ENCODE measurements around the gene SAMD10. TPM values are rescaled to one million over a fixed set of nuclear protein-coding genes. Genes with fewer than 3 reads are reported as not detected.

SAMD10 gene
- total and polyA plus RNA-seq, 4 donors: 0.74 to 3.4 (median 2.1) TPM

DNA sequence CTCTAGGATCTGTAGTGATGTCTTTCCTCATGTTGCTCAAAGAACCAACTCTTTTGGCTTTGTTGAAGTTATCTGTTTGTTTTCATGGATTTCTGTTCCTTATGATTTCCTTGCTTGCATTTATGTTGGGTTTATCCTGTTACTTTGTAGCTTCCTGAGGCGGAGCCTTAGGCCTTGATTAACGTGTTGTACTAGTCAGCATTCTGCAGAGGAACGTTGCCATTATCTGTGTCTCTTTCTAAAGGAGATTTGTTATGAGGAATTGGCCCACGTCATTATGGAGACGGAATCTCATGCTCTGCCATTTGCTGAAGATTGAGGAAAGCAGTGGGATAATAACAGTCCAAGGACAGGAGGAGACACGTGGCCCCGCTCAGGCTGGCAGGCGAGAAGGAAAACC, 53.1 kb downstream of the SAMD10 start:
- H3K27me3 ChIP-seq (ENCODE audit: control insufficient read depth in 4 of 4, insufficient read depth in 4 of 4, low read length in 3 of 4): no peaks in the 10 kb centered on the region
- DNase-seq (ENCODE audit: low spot score): no peak
- no peak overlapping the region for H3K4me3 ChIP-seq (ENCODE audit: low read depth in 1 of 3, low read length in 3 of 3)
- TF ChIP-seq SP1 (IDR thresholded peaks at IDR 0.05) (no peak), HNF4G (IDR thresholded peaks at IDR 0.05) (no peak), TAF1 (conservative IDR thresholded peaks at IDR 0.05) (no peak), JUND (IDR thresholded peaks at IDR 0.05) (no peak), RAD21 (IDR thresholded peaks at IDR 0.05) (no peak), RXRA (IDR thresholded peaks at IDR 0.05) (no peak), NR2F2 (IDR thresholded peaks at IDR 0.05) (no peak), GABPA (IDR thresholded peaks at IDR 0.05 in 1 of 2, conservative IDR thresholded peaks at IDR 0.05 in 1 of 2) (no peak), FOXA2 (IDR thresholded peaks at IDR 0.05) (no peak), FOXA1 (IDR thresholded peaks at IDR 0.05) (no peak)
- TF ChIP-seq, protein P1, sequence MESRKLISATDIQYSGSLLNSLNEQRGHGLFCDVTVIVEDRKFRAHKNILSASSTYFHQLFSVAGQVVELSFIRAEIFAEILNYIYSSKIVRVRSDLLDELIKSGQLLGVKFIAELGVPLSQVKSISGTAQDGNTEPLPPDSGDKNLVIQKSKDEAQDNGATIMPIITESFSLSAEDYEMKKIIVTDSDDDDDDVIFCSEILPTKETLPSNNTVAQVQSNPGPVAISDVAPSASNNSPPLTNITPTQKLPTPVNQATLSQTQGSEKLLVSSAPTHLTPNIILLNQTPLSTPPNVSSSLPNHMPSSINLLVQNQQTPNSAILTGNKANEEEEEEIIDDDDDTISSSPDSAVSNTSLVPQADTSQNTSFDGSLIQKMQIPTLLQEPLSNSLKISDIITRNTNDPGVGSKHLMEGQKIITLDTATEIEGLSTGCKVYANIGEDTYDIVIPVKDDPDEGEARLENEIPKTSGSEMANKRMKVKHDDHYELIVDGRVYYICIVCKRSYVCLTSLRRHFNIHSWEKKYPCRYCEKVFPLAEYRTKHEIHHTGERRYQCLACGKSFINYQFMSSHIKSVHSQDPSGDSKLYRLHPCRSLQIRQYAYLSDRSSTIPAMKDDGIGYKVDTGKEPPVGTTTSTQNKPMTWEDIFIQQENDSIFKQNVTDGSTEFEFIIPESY (IDR thresholded peaks at IDR 0.05): no peak
- TF ChIP-seq, protein P2, sequence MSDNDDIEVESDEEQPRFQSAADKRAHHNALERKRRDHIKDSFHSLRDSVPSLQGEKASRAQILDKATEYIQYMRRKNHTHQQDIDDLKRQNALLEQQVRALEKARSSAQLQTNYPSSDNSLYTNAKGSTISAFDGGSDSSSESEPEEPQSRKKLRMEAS (IDR thresholded peaks at IDR 0.05): no peak
- TF ChIP-seq, protein P3, sequence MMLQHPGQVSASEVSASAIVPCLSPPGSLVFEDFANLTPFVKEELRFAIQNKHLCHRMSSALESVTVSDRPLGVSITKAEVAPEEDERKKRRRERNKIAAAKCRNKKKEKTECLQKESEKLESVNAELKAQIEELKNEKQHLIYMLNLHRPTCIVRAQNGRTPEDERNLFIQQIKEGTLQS (IDR thresholded peaks at IDR 0.05): no peak
- TF ChIP-seq, protein P4, sequence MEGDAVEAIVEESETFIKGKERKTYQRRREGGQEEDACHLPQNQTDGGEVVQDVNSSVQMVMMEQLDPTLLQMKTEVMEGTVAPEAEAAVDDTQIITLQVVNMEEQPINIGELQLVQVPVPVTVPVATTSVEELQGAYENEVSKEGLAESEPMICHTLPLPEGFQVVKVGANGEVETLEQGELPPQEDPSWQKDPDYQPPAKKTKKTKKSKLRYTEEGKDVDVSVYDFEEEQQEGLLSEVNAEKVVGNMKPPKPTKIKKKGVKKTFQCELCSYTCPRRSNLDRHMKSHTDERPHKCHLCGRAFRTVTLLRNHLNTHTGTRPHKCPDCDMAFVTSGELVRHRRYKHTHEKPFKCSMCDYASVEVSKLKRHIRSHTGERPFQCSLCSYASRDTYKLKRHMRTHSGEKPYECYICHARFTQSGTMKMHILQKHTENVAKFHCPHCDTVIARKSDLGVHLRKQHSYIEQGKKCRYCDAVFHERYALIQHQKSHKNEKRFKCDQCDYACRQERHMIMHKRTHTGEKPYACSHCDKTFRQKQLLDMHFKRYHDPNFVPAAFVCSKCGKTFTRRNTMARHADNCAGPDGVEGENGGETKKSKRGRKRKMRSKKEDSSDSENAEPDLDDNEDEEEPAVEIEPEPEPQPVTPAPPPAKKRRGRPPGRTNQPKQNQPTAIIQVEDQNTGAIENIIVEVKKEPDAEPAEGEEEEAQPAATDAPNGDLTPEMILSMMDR (IDR thresholded peaks at IDR 0.05; ENCODE audit: low read depth, low read length, missing input control): no peak
- no peak overlapping the region for H3K27ac ChIP-seq (ENCODE audit: low read depth in 1 of 2, low read length in 2 of 2)
- H3K9ac ChIP-seq (ENCODE audit: low read depth in 1 of 2, low read length in 2 of 2): no peak overlapping the region
- no peaks in the 10 kb centered on the region for H3K9me3 ChIP-seq (ENCODE audit: control insufficient read depth in 4 of 4, low read length in 3 of 4)
- no peaks in the 10 kb centered on the region for H3K4me1 ChIP-seq (ENCODE audit: control insufficient read depth in 4 of 4, insufficient read depth in 4 of 4, low read length in 3 of 4)
- WGBS: 84% methylated on average over 8 of the region's 8 CpGs
- H3K36me3 ChIP-seq (ENCODE audit: control insufficient read depth in 4 of 4, insufficient read depth in 3 of 4, low read depth in 1 of 4, low read length in 3 of 4): peaks cover 7 to 33% (median 21%) of the 10 kb centered on the region in 4 donors

DNA sequence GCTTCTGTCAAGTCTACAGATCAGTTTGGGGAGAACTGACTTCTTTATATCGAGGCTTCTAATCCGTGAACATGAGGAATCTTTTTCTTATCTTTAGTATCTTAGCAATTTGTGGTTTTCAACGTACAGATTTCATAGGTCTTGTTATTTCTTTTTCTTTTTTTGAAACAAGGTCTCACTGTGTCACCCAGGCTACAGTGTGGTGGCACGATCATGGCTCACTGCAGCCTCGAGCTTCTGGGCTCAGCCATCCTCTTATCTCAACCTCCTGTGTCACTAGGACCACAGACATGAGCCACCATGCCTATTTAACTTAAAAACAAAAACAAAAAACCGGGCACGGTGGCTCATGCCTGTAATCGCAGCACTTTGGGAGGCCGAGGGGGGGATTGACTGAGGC, 55.2 kb downstream of the SAMD10 start:
- H3K36me3 ChIP-seq (ENCODE audit: control insufficient read depth in 4 of 4, insufficient read depth in 3 of 4, low read depth in 1 of 4, low read length in 3 of 4): peaks cover 7 to 23% (median 15%) of the 10 kb centered on the region in 4 donors
- DNase-seq (ENCODE audit: low spot score): no peak
- WGBS: 90% methylated on average over 9 of the region's 9 CpGs
- TF ChIP-seq, protein P4 (IDR thresholded peaks at IDR 0.05; ENCODE audit: low read depth, low read length, missing input control): no peak
- TF ChIP-seq, protein P2 (IDR thresholded peaks at IDR 0.05): no peak
- TF ChIP-seq FOXA2 (IDR thresholded peaks at IDR 0.05) (no peak), SP1 (IDR thresholded peaks at IDR 0.05) (no peak), YY1 (IDR thresholded peaks at IDR 0.05) (no peak), TAF1 (conservative IDR thresholded peaks at IDR 0.05) (no peak), GABPA (IDR thresholded peaks at IDR 0.05 in 1 of 2, conservative IDR thresholded peaks at IDR 0.05 in 1 of 2) (no peak)
- TF ChIP-seq, protein P3 (IDR thresholded peaks at IDR 0.05): no peak
- no peak overlapping the region for H3K27ac ChIP-seq (ENCODE audit: low read depth in 1 of 2, low read length in 2 of 2)
- no peak overlapping the region for H3K9ac ChIP-seq (ENCODE audit: low read depth in 1 of 2, low read length in 2 of 2)
- no peaks in the 10 kb centered on the region for H3K4me1 ChIP-seq (ENCODE audit: control insufficient read depth in 4 of 4, insufficient read depth in 4 of 4, low read length in 3 of 4)
- no peak overlapping the region for H3K4me3 ChIP-seq (ENCODE audit: low read depth in 1 of 3, low read length in 3 of 3)
- no peaks in the 10 kb centered on the region for H3K27me3 ChIP-seq (ENCODE audit: control insufficient read depth in 4 of 4, insufficient read depth in 4 of 4, low read length in 3 of 4)
- no peaks in the 10 kb centered on the region for H3K9me3 ChIP-seq (ENCODE audit: control insufficient read depth in 4 of 4, low read length in 3 of 4)

Small RNA genes within 50 kb of the gene (small RNA-seq; reads per million reads assigned to genes)
- not detected for gene MIR647

Other genes starting within 250 kb of the SAMD10 start
- gene LIME1, start 243.0 kb downstream of the SAMD10 start, total RNA-seq: 10 to 100 TPM; 21.2 to 50.4 TPM
- 10 to 100 TPM; 52.8 to 69.0 TPM for gene LIME1, start 243.0 kb downstream of the SAMD10 start, polyA plus RNA-seq
- gene SLC2A4RG, start 239.9 kb downstream of the SAMD10 start, total RNA-seq: 10 to 100 TPM; 22.2 to 27.9 TPM
- 10 to 100 TPM; 31.0 to 39.7 TPM for gene SLC2A4RG, start 239.9 kb downstream of the SAMD10 start, polyA plus RNA-seq
- gene ZBTB46, start 148.4 kb downstream of the SAMD10 start, total RNA-seq: 10 to 100 TPM in 1 of 2 donors, 1 to 10 TPM in 1; 8.2 to 12.1 TPM
- gene ZBTB46, start 148.4 kb downstream of the SAMD10 start, polyA plus RNA-seq: 1 to 10 TPM in 1 of 2 donors, under 1 TPM in 1; 0.79 to 1.2 TPM
- not detected for gene ABHD16B, start 118.1 kb downstream of the SAMD10 start, total RNA-seq
- under 1 TPM in 1 of 2 donors, not detected in 1; 0.10 TPM for gene ABHD16B, start 118.1 kb downstream of the SAMD10 start, polyA plus RNA-seq
- gene TPD52L2, start 114.4 kb downstream of the SAMD10 start, total RNA-seq: 10 to 100 TPM; 25.3 to 31.2 TPM
- 10 to 100 TPM; 12.3 to 33.0 TPM for gene TPD52L2, start 114.4 kb downstream of the SAMD10 start, polyA plus RNA-seq
- 10 to 100 TPM; 22.4 to 28.6 TPM for gene DNAJC5, start 84.5 kb downstream of the SAMD10 start, total RNA-seq
- 10 to 100 TPM in 1 of 2 donors, 1 to 10 TPM in 1; 8.2 to 15.0 TPM for gene DNAJC5, start 84.5 kb downstream of the SAMD10 start, polyA plus RNA-seq
- gene UCKL1, start 23.2 kb downstream of the SAMD10 start, total RNA-seq: 10 to 100 TPM; 16.4 to 20.4 TPM
- gene UCKL1, start 23.2 kb downstream of the SAMD10 start, polyA plus RNA-seq: 10 to 100 TPM; 16.4 to 20.1 TPM
- gene ZNF512B, start 9.7 kb downstream of the SAMD10 start, total RNA-seq: 10 to 100 TPM in 1 of 2 donors, 1 to 10 TPM in 1; 9.2 to 11.8 TPM
- gene ZNF512B, start 9.7 kb downstream of the SAMD10 start, polyA plus RNA-seq: 10 to 100 TPM in 1 of 2 donors, 1 to 10 TPM in 1; 1.8 to 10.4 TPM
- gene PRPF6, start 1.5 kb upstream of the SAMD10 start, total RNA-seq: 10 to 100 TPM; 24.2 to 24.9 TPM
- gene PRPF6, start 1.5 kb upstream of the SAMD10 start, polyA plus RNA-seq: 10 to 100 TPM; 16.3 to 22.0 TPM
- gene C20orf204, start 56.5 kb upstream of the SAMD10 start, total RNA-seq: under 1 TPM; 0.14 to 0.59 TPM
- gene C20orf204, start 56.5 kb upstream of the SAMD10 start, polyA plus RNA-seq: under 1 TPM; 0.07 to 0.10 TPM
- gene SOX18, start 70.0 kb upstream of the SAMD10 start, total RNA-seq: 1 to 10 TPM; 2.1 to 3.1 TPM
- 1 to 10 TPM; 1.1 to 5.8 TPM for gene SOX18, start 70.0 kb upstream of the SAMD10 start, polyA plus RNA-seq
- 1 to 10 TPM; 4.6 to 6.4 TPM for gene TCEA2, start 83.6 kb upstream of the SAMD10 start, total RNA-seq
- gene TCEA2, start 83.6 kb upstream of the SAMD10 start, polyA plus RNA-seq: 10 to 100 TPM; 17.2 to 22.6 TPM
- 10 to 100 TPM in 1 of 2 donors, 1 to 10 TPM in 1; 6.7 to 12.9 TPM for gene RGS19, start 99.9 kb upstream of the SAMD10 start, total RNA-seq
- 1 to 10 TPM; 4.9 to 5.9 TPM for gene RGS19, start 99.9 kb upstream of the SAMD10 start, polyA plus RNA-seq
- gene OPRL1, start 100.4 kb upstream of the SAMD10 start, total RNA-seq: under 1 TPM; 0.42 to 0.79 TPM
- gene OPRL1, start 100.4 kb upstream of the SAMD10 start, polyA plus RNA-seq: under 1 TPM; 0.04 to 0.28 TPM
- not detected for gene LKAAEAR1, start 104.8 kb upstream of the SAMD10 start, total RNA-seq
- under 1 TPM in 1 of 2 donors, not detected in 1; 0.08 TPM for gene LKAAEAR1, start 104.8 kb upstream of the SAMD10 start, polyA plus RNA-seq
- gene NPBWR2, start 127.9 kb upstream of the SAMD10 start, total RNA-seq: not detected
- gene NPBWR2, start 127.9 kb upstream of the SAMD10 start, polyA plus RNA-seq: not detected
- 1 to 10 TPM in 1 of 2 donors, under 1 TPM in 1; under 0.01 to 6.5 TPM for gene MYT1, start 184.8 kb upstream of the SAMD10 start, total RNA-seq
- gene MYT1, start 184.8 kb upstream of the SAMD10 start, polyA plus RNA-seq: under 1 TPM; 0.05 to 0.11 TPM